ENCODE results near the gene LRRC58.

LRRC58 gene

DNA sequence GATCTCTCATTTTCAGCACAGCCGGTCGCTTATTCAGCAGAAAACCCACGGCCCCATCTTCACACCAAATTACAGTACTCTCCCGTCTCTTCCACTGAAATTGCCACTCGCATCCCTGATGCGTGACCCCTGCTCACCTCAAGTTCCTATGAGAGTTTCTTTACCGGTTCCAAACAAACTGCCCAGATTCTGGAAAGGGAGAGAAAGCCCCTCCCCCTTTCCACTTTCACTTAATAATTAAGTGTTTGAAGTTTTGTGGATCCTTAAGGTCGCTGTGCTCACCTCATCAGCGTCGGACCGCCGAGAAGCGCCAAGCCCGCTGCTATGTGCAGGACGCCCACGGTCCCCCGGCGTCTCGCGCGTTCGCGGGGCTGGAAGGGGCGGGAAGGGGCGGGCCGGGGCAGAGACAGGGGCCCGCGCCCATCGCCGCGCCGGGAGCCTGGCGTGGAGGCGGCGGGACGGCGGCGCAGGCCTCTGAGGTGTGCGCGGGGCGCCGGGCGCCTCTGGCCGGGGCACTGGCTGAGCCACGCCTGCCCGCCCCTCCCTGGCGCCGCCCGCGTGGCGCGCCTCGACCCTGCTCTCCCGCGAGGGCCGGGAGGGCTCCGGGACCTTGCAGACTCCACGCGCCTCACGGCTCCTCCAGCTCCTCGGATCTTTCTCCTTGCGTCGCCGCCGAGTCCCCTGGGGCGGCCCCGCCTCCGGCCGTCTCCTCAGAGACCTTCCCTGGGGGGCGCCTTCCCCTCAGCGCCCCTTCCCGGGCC is 64.2 kb downstream of the LRRC58 start, which contains the start of gene GPR156:
Gene GPR156 (minus strand): TSS at position 476 of the 761 bp plus-strand sequence. CDS start 41,124 bp downstream, outside the sequence.
- peak within 1 kb of the TSS in 1 of 2 donors; percentile 11 for H3K4me3 Mint-ChIP-seq
- ATAC-seq (replicated peaks) = peak; percentile 10
- H3K9me3 Mint-ChIP-seq = no peaks in the 10 kb centered on the region
- no peak within 1 kb of the TSS for H3K27ac Mint-ChIP-seq
- H3K36me3 Mint-ChIP-seq (ENCODE audit: insufficient read depth) = peaks cover 6% of the 10 kb centered on the region
- peaks cover 78 to 91% of the 10 kb centered on the region in 2 donors for H3K27me3 Mint-ChIP-seq
- peaks cover 0 to 3% of the 10 kb centered on the region in 2 donors for H3K4me1 Mint-ChIP-seq (ENCODE audit: low read depth in 2 of 2)
- no peak for DNase-seq

DNA sequence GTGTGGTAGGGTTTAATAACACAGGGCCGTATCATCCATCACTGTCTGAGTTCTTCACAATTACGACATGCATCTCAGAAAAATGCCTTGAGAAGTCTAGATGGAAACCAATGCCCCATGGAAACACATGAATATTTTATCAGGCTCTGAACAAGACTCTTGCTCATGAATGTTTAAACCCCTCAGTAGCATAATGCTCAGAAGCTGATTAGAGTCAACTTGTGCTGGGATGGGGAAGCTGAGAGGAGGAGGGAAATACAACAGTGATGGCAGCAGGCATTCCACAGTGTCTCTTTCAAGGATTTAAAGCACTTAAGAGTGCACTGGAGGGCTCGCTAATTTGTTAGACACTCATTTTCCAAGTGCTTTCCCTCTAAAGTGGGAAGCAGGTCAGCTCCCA is 67.9 kb downstream of the LRRC58 start:
- Mint-ChIP-seq H3K4me1 (ENCODE audit: low read depth in 2 of 2) (peaks cover 0 to 3% of the 10 kb centered on the region in 2 donors), H3K27ac (no peak overlapping the region), H3K36me3 (ENCODE audit: insufficient read depth) (peaks cover 3% of the 10 kb centered on the region), H3K9me3 (no peaks in the 10 kb centered on the region), H3K27me3 (peaks cover 80 to 91% of the 10 kb centered on the region in 2 donors), H3K4me3 (no peak overlapping the region)
- ATAC-seq (replicated peaks) = no peak
- DNase-seq = no peak

DNA sequence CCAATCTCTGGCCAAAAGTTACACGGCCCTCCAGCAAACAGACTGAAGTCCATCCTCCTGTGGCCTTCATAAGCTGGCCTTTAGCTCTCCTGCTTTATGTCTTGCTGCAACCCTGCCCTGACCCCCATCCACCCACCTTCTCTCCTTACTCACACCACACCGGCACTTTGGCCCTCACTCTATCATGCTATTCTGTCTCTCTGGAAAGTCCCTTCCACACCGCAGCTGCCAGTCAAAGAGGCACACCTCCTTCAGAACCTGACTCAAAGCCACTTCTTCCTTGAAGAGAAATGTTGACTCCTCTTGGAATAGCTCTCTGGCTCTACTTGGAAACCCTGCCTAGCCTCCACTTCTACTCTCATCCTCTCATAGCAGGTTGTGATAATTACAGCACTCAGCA is 68.6 kb downstream of the LRRC58 start:
- peaks cover 3% of the 10 kb centered on the region for H3K36me3 Mint-ChIP-seq (ENCODE audit: insufficient read depth)
- ATAC-seq (replicated peaks) = no peak
- H3K27ac Mint-ChIP-seq = no peak overlapping the region
- no peak overlapping the region for H3K4me3 Mint-ChIP-seq
- H3K4me1 Mint-ChIP-seq (ENCODE audit: low read depth in 2 of 2) = peaks cover 0 to 3% of the 10 kb centered on the region in 2 donors
- H3K27me3 Mint-ChIP-seq = peaks cover 80 to 91% of the 10 kb centered on the region in 2 donors
- no peaks in the 10 kb centered on the region for H3K9me3 Mint-ChIP-seq
- no peak for DNase-seq

DNA sequence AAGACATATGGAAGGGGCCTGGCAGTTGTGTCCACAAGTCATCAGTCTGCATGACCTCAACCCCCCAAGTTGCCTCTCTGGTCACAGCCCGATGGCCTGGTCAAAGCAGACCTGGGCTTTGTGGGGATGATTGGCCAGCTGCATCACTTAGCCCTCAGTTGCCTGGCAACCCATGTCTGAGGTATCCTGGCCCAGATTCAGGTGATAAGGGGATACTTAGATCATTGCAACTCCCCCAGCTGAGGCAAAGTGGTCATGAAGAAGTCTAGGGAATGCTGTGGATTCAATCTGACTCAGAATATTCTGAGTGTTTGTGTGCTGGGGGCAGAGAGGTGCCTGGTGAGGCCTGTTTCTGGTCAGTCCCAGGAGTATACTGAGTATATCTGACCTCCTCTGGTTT is 69.1 kb downstream of the LRRC58 start:
- ATAC-seq (replicated peaks) (no peak), DNase-seq (no peak)
- Mint-ChIP-seq H3K36me3 (ENCODE audit: insufficient read depth) (peaks cover 3% of the 10 kb centered on the region), H3K27ac (no peak overlapping the region), H3K4me3 (no peak overlapping the region), H3K4me1 (ENCODE audit: low read depth in 2 of 2) (peaks cover 0 to 3% of the 10 kb centered on the region in 2 donors), H3K27me3 (peaks cover 81 to 94% of the 10 kb centered on the region in 2 donors), H3K9me3 (no peaks in the 10 kb centered on the region)

DNA sequence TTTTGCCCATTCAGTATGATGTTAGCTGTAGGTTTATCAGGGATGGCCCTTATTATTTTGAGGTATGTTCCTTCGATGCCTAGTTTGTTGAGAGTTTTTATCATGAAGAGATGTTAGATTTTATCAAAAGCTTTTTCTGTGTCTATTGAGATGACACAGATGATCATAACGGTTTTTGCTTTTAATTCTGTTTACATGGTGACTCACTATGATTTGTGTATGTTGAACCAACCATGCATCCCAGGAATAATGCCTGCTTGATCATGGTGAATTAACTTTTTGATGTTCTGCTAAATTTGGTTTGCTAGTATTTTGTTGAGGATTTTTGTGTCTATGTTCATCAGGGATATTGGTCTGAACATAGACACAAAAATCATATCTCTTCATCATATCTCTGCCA is 72.4 kb downstream of the LRRC58 start:
- Mint-ChIP-seq H3K27ac (no peak overlapping the region), H3K36me3 (ENCODE audit: insufficient read depth) (no peaks in the 10 kb centered on the region), H3K27me3 (peaks cover 64 to 73% of the 10 kb centered on the region in 2 donors), H3K9me3 (no peaks in the 10 kb centered on the region), H3K4me1 (ENCODE audit: low read depth in 2 of 2) (no peaks in the 10 kb centered on the region), H3K4me3 (no peak overlapping the region)
- no peak for DNase-seq
- no peak for ATAC-seq (replicated peaks)

DNA sequence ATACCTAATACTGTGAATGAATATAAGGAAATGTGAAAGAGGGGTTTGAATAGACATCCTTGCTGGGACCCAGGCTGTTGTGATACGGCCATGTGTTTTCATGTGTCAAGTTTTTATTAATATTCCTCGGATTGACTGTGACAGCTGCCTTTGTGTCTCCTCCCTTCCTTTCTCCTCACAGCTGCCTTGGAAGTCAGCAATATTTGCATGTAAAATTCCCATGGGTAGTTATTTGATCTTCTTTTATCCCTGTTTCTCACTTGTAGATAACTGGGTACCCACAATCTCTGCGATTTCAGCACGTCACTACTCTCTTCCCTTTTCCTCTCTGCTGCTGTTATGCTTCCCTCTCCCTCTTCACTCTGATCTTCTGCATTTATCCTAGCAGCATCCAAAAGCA is 73.5 kb downstream of the LRRC58 start:
- ATAC-seq (replicated peaks) = no peak
- no peak overlapping the region for H3K4me3 Mint-ChIP-seq
- H3K36me3 Mint-ChIP-seq (ENCODE audit: insufficient read depth) = no peaks in the 10 kb centered on the region
- DNase-seq = no peak
- H3K27me3 Mint-ChIP-seq = peaks cover 52 to 62% of the 10 kb centered on the region in 2 donors
- no peaks in the 10 kb centered on the region for H3K9me3 Mint-ChIP-seq
- H3K27ac Mint-ChIP-seq = no peak overlapping the region
- H3K4me1 Mint-ChIP-seq (ENCODE audit: low read depth in 2 of 2) = no peaks in the 10 kb centered on the region

DNA sequence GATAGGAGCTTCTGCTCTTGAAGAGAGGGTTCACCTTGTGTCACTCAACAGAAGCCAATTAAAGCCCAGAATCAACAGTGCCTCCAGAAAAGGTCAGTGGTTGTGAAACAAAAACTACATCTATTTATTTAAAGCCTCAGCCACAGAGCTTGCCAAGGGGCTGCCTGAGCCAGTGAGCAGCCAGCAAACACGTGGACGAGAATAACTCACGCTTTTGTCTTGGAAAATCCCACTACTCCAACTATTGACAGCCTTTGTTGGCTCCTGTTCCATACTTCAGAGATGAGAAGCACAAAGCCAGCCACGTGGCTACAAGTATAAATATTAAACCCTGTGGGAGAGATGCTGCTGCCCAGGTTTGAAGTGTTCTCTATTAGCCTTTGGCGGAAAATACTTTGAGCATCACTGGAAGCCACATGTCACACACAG is 74.4 kb downstream of the LRRC58 start:
- no peak overlapping the region for H3K27ac Mint-ChIP-seq
- H3K4me3 Mint-ChIP-seq = no peak overlapping the region
- peaks cover 52 to 53% of the 10 kb centered on the region in 2 donors for H3K27me3 Mint-ChIP-seq
- H3K9me3 Mint-ChIP-seq = no peaks in the 10 kb centered on the region
- no peak for ATAC-seq (replicated peaks)
- no peaks in the 10 kb centered on the region for H3K36me3 Mint-ChIP-seq (ENCODE audit: insufficient read depth)
- no peaks in the 10 kb centered on the region for H3K4me1 Mint-ChIP-seq (ENCODE audit: low read depth in 2 of 2)
- no peak for DNase-seq
